Stimulated activated CD4-positive, alpha-beta T cell treated with anti-CD3 and anti-CD28 coated beads, Interleukin-2, amount 100 ng/mL, for 24 hours (primary cell): ENCODE measurements around the gene ALDH9A1.
"Not testable (repeated sequence)": the region's sequence is repeated elsewhere in the genome, so short reads cannot be mapped to it uniquely, and the experiment has no call there.

ENCODE experiments used
- DNase-seq, 2 donors: peaks; one replicate each; pipeline ENCODE4 v3.0.0-alpha.2; 2020

ALDH9A1 gene

GRCh38 chr1:165697881-165698760, at the start of gene ALDH9A1:
Gene ALDH9A1, minus strand, starts transcription at chr1:165698562. Its CDS starts 4 bp downstream, at chr1:165698558.
- peak; percentile 90 to 94 for DNase-seq

- DNase-seq: no peak
These were observed 49.5 kb upstream of the ALDH9A1 start for GRCh38 chr1:165747632-165748447.

- not testable (repeated sequence) for DNase-seq
These were observed 46.6 kb upstream of the ALDH9A1 start for GRCh38 chr1:165744913-165745312.

GRCh38 chr1:165742194-165742593, 43.8 kb upstream of the ALDH9A1 start:
- DNase-seq: no peak

GRCh38 chr1:165738794-165739193, 40.4 kb upstream of the ALDH9A1 start:
- no peak for DNase-seq

- DNase-seq: no peak
These were observed 38.8 kb upstream of the ALDH9A1 start for GRCh38 chr1:165737196-165737595.

GRCh38 chr1:165734906-165735305, 36.5 kb upstream of the ALDH9A1 start:
- no peak for DNase-seq

GRCh38 chr1:165726841-165727240, 28.5 kb upstream of the ALDH9A1 start:
- DNase-seq: no peak

GRCh38 chr1:165726169-165726568, 27.8 kb upstream of the ALDH9A1 start:
- no peak for DNase-seq

GRCh38 chr1:165717918-165718515, 19.7 kb upstream of the ALDH9A1 start:
- peak; percentile 13 to 25 for DNase-seq

GRCh38 chr1:165716265-165717051, 18.1 kb upstream of the ALDH9A1 start:
- not testable (repeated sequence) for DNase-seq

- no peak for DNase-seq
These were observed 14.4 kb upstream of the ALDH9A1 start for GRCh38 chr1:165712764-165713163.

- no peak for DNase-seq
These were observed 9.8 kb upstream of the ALDH9A1 start for GRCh38 chr1:165707984-165708706.

GRCh38 chr1:165703648-165704047, 5.3 kb upstream of the ALDH9A1 start:
- DNase-seq: no peak

GRCh38 chr1:165701922-165702321, 3.6 kb upstream of the ALDH9A1 start:
- not testable (repeated sequence) for DNase-seq

- DNase-seq: no peak
These were observed 1.2 kb upstream of the ALDH9A1 start for GRCh38 chr1:165699577-165699976.

- no peak for DNase-seq
These were observed 345 bp upstream of the ALDH9A1 start for GRCh38 chr1:165698761-165699052.

GRCh38 chr1:165697491-165697880, 876 bp downstream of the ALDH9A1 start:
- no peak for DNase-seq

- DNase-seq: no peak
These were observed 1.7 kb downstream of the ALDH9A1 start for GRCh38 chr1:165696625-165697100.

GRCh38 chr1:165695031-165695430, 3.3 kb downstream of the ALDH9A1 start:
- no peak for DNase-seq

GRCh38 chr1:165688046-165688445, 10.3 kb downstream of the ALDH9A1 start:
- DNase-seq: no peak

GRCh38 chr1:165686971-165687433, 11.4 kb downstream of the ALDH9A1 start:
- DNase-seq: no peak
